Measurements from ENCODE around the gene MRPL38. TPM values are rescaled to one million over a fixed set of nuclear protein-coding genes. Genes with fewer than 3 reads are reported as not detected.

MRPL38 gene
- total and polyA plus RNA-seq, 2 donors (not counting 1 experiment from before 2014, with no cell fraction given): 126 to 127 TPM

DNA sequence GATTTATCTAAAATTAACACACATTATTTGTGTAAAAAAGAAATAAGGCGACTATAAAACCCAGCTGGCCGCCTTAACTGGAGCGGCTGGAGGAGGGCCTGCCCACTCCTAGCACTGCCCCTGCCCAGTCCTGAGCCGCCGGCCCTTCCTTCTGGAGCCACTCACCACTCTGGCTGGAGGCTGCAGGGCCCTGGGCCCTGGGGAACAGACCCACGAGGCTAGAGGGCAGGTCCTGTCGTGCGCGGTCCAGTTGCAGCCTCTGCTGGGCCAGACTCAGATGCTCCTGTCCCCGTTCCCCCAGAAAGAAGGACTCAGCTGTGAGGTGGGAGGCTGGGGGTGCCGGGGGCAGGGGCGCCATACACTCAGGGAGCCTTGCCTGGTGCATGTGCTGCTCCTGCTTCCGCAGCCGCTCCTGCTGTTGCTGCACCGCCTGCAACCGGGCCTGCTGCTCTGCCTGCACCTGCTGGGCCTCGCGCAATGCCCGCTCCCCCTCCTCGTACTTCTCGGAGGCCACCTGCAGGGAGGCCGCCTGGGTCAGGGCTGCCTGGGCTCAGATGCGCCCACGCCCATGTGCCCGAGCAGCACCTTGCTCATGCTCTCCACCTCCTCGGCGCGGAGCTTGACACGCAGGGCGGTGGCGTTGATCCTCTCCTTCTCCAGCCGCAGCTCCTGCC lies 9.0 kb upstream of the MRPL38 start:
- ATAC-seq (ENCODE audit: low read depth) (no peak), DNase-seq (no peak)
- H2AFZ ChIP-seq (ENCODE audit: insufficient read depth, low read depth, low read length, poor library complexity, severe bottlenecking): no peak overlapping the region
- no peaks in the 10 kb centered on the region for H3K4me1 Mint-ChIP-seq
- H3K4me3 Mint-ChIP-seq: no peak overlapping the region
- intact Hi-C loops (cut with micrococcal nuclease): no loop called here
- no peaks in the 10 kb centered on the region for H3K9me3 Mint-ChIP-seq (ENCODE audit: insufficient read depth)
- H3K4me2 ChIP-seq (replicated peaks; ENCODE audit: low read depth, low read length, poor library complexity, severe bottlenecking): no peak overlapping the region
- peaks cover 1 to 3% of the 10 kb centered on the region in 2 experiments for H3K36me3 ChIP-seq (replicated peaks in 1 of 2; ENCODE audit: control extremely low read depth in 1 of 2, control insufficient read depth in 1 of 2, extremely low read depth in 1 of 2, insufficient read depth in 2 of 2, low read length in 1 of 2)
- ChIA-PET CTCF (interaction anchor here (0.6 kb wide), 1 partner anchor 151 kb away, joined by 4 read pairs; no protein-coding TSS in a partner anchor), POLR2A (no interaction called here)
- no peak overlapping the region for H3K27ac ChIP-seq (ENCODE audit: low read length in 2 of 2)
- no peaks in the 10 kb centered on the region for H3K27me3 Mint-ChIP-seq
- WGBS (ENCODE audit: insufficient coverage): 97% methylated on average over 30 of the region's 32 CpGs
- H3K27ac Mint-ChIP-seq: no peak overlapping the region
- no peaks in the 10 kb centered on the region for H3K9me3 ChIP-seq (ENCODE audit: control extremely low read depth in 1 of 3, control insufficient read depth in 2 of 3, insufficient read depth in 1 of 3, low read length in 2 of 3)
- H3K27me3 ChIP-seq (replicated peaks in 1 of 4; ENCODE audit: control extremely low read depth in 1 of 4, control insufficient read depth in 3 of 4, insufficient read depth in 4 of 4, low read length in 3 of 4): no peaks in the 10 kb centered on the region
- H3K9ac ChIP-seq (ENCODE audit: low read length): no peak overlapping the region
- H3K4me3 ChIP-seq (ENCODE audit: control extremely low read depth in 1 of 5, extremely low read depth in 1 of 5, insufficient read depth in 1 of 5, low read depth in 2 of 5, low read length in 4 of 5): no peak overlapping the region
- H4K20me1 ChIP-seq (ENCODE audit: control insufficient read depth, insufficient read depth, low read length, poor library complexity, severe bottlenecking): no peaks in the 10 kb centered on the region
- TF ChIP-seq EZH2 (IDR thresholded peaks at IDR 0.05; ENCODE audit: borderline replicate concordance, insufficient read depth, low read depth, low read length, poor library complexity, severe bottlenecking): no peak
- TF ChIP-seq, protein P1, sequence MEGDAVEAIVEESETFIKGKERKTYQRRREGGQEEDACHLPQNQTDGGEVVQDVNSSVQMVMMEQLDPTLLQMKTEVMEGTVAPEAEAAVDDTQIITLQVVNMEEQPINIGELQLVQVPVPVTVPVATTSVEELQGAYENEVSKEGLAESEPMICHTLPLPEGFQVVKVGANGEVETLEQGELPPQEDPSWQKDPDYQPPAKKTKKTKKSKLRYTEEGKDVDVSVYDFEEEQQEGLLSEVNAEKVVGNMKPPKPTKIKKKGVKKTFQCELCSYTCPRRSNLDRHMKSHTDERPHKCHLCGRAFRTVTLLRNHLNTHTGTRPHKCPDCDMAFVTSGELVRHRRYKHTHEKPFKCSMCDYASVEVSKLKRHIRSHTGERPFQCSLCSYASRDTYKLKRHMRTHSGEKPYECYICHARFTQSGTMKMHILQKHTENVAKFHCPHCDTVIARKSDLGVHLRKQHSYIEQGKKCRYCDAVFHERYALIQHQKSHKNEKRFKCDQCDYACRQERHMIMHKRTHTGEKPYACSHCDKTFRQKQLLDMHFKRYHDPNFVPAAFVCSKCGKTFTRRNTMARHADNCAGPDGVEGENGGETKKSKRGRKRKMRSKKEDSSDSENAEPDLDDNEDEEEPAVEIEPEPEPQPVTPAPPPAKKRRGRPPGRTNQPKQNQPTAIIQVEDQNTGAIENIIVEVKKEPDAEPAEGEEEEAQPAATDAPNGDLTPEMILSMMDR (IDR thresholded peaks at IDR 0.05): no peak
- H3K4me1 ChIP-seq (ENCODE audit: control insufficient read depth in 2 of 2, insufficient read depth in 2 of 2, low read length in 2 of 2): no peaks in the 10 kb centered on the region
- H3K79me2 ChIP-seq (ENCODE audit: control insufficient read depth, insufficient read depth, low read length): no peaks in the 10 kb centered on the region

DNA sequence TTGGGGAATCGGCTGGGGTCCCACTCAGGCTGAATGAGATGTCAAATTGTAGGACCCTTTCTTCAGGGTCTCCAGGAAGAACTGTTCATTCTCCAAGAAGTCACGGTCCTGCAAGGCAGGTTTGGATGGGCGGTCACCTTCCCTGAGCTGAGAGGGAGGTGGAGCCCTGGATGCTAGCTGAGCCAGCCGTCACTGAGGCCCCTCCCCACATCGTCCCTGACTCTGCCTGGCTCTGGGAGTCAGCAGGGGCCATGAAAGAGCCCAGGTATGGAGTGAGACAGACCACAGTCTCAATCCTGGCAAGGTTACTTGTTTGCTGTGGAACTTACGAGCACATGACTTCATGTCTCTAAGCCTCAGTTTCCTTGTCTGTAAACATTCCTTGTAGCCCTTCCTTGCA lies 6.0 kb upstream of the MRPL38 start:
- Mint-ChIP-seq H3K4me1 (no peaks in the 10 kb centered on the region), H3K9me3 (ENCODE audit: insufficient read depth) (no peaks in the 10 kb centered on the region), H3K4me3 (no peak overlapping the region), H3K27me3 (no peaks in the 10 kb centered on the region), H3K27ac (no peak overlapping the region)
- no peak for ATAC-seq (ENCODE audit: low read depth)
- Histone ChIP-seq H4K20me1 (ENCODE audit: control insufficient read depth, insufficient read depth, low read length, poor library complexity, severe bottlenecking) (no peaks in the 10 kb centered on the region), H3K27ac (ENCODE audit: low read length in 2 of 2) (no peak overlapping the region), H3K9me3 (ENCODE audit: control extremely low read depth in 1 of 3, control insufficient read depth in 2 of 3, insufficient read depth in 1 of 3, low read length in 2 of 3) (no peaks in the 10 kb centered on the region), H3K79me2 (ENCODE audit: control insufficient read depth, insufficient read depth, low read length) (no peaks in the 10 kb centered on the region), H3K36me3 (replicated peaks in 1 of 2; ENCODE audit: control extremely low read depth in 1 of 2, control insufficient read depth in 1 of 2, extremely low read depth in 1 of 2, insufficient read depth in 2 of 2, low read length in 1 of 2) (peaks cover 1 to 3% of the 10 kb centered on the region in 2 experiments), H3K4me1 (ENCODE audit: control insufficient read depth in 2 of 2, insufficient read depth in 2 of 2, low read length in 2 of 2) (no peaks in the 10 kb centered on the region), H3K9ac (ENCODE audit: low read length) (no peak overlapping the region), H3K27me3 (replicated peaks in 1 of 4; ENCODE audit: control extremely low read depth in 1 of 4, control insufficient read depth in 3 of 4, insufficient read depth in 4 of 4, low read length in 3 of 4) (no peaks in the 10 kb centered on the region), H3K4me3 (ENCODE audit: control extremely low read depth in 1 of 5, extremely low read depth in 1 of 5, insufficient read depth in 1 of 5, low read depth in 2 of 5, low read length in 4 of 5) (no peak overlapping the region), H2AFZ (ENCODE audit: insufficient read depth, low read depth, low read length, poor library complexity, severe bottlenecking) (no peak overlapping the region), H3K4me2 (replicated peaks; ENCODE audit: low read depth, low read length, poor library complexity, severe bottlenecking) (no peak overlapping the region)
- 90% methylated on average over 6 of the region's 6 CpGs for WGBS (ENCODE audit: insufficient coverage)
- ChIA-PET POLR2A (no interaction called here), CTCF (interaction anchor here (0.6 to 1.8 kb wide), 3 partner anchors 77 to 103 kb away, joined by 3 to 11 read pairs (median 5); no protein-coding TSS in a partner anchor)
- no peak for DNase-seq
- TF ChIP-seq, protein P1 (IDR thresholded peaks at IDR 0.05): no peak
- TF ChIP-seq EZH2 (IDR thresholded peaks at IDR 0.05; ENCODE audit: borderline replicate concordance, insufficient read depth, low read depth, low read length, poor library complexity, severe bottlenecking): no peak
- intact Hi-C loops (cut with micrococcal nuclease): no loop called here
